Thoracic aorta endothelial cell (primary cell): ENCODE data around the gene LTBP3. TPM values are rescaled to one million over a fixed set of nuclear protein-coding genes. Genes with fewer than 3 reads are reported as not detected.

Experiments used
- small RNA-seq: library from RNA; depleted of rRNA; stranded (forward); fragments of <200 nt; gene quantifications from one replicate; pipeline ENCODE3, GENCODE V24; 2012
- total RNA-seq: library from RNA; depleted of rRNA; stranded (reverse); fragments of >200 nt; gene quantifications from 2 replicates; pipeline ENCODE4 v1.2.3, GENCODE V29; 2012

Gene LTBP3
- 20.5 and 26.1 TPM in 2 replicates for total RNA-seq

GRCh38 chr11:65558002-65558929 lies at the start of gene LTBP3:
LTBP3 (minus strand) TSS chr11:65558359; CDS start chr11:65557959, 400 bp downstream.

GRCh38 chr11:65595543-65596281 lies 37.6 kb upstream of the LTBP3 start, which contains the start of gene KCNK7:
KCNK7 (minus strand) TSS chr11:65595800; CDS start chr11:65595772, 28 bp downstream.

GRCh38 chr11:65575568-65576231 lies 17.5 kb upstream of the LTBP3 start, which contains the start of gene EHBP1L1:
EHBP1L1 (plus strand) TSS chr11:65576053; CDS start chr11:65576303, 250 bp downstream.

GRCh38 chr11:65572356-65573051 lies 14.3 kb upstream of the LTBP3 start, which contains the start of gene FAM89B:
FAM89B (plus strand) TSS chr11:65572538; CDS start chr11:65572670, 132 bp downstream.

GRCh38 chr11:65569973-65570918 lies 12.1 kb upstream of the LTBP3 start, which contains the start of gene ZNRD2:
ZNRD2 (plus strand) TSS chr11:65570477; CDS start chr11:65570492, 15 bp downstream.

GRCh38 chr11:65524741-65525545 lies 33.2 kb downstream of the LTBP3 start, which contains the start of gene SCYL1:
SCYL1 (plus strand) TSS chr11:65525083; CDS start chr11:65525154, 71 bp downstream.

GRCh38 chr11:65498977-65499712 lies 59.0 kb downstream of the LTBP3 start, which contains the start of gene MALAT1:
MALAT1 (plus strand) TSS chr11:65499045.

Small RNAs within 50 kb of the gene (small RNA-seq; reads per million reads assigned to genes)
- gene AP001362.1, result not detected
- not detected for gene RF01684

Other genes starting within 250 kb of the LTBP3 start
- 19.5 and 28.3 TPM in 2 replicates for gene CDC42EP2, start 243.5 kb downstream of the LTBP3 start, total RNA-seq
- 45.1 and 49.1 TPM in 2 replicates for gene DPF2, start 224.5 kb downstream of the LTBP3 start, total RNA-seq
- 0.13 and 0.14 TPM in 2 replicates for gene TIGD3, start 203.6 kb downstream of the LTBP3 start, total RNA-seq
- gene SLC25A45, start 175.7 kb downstream of the LTBP3 start, total RNA-seq, result 1.6 and 2.1 TPM in 2 replicates
- gene FRMD8, start 171.7 kb downstream of the LTBP3 start, total RNA-seq, result 75.7 and 81.5 TPM in 2 replicates
- 374 and 513 TPM in 2 replicates for gene NEAT1, start 135.6 kb downstream of the LTBP3 start, total RNA-seq
- 8,473 and 10,964 TPM in 2 replicates for gene MALAT1, start 59.3 kb downstream of the LTBP3 start, total RNA-seq
- 62.0 and 67.9 TPM in 2 replicates for gene SCYL1, start 33.3 kb downstream of the LTBP3 start, total RNA-seq
- gene ZNRD2, start 12.1 kb upstream of the LTBP3 start, total RNA-seq, result 45.3 and 55.4 TPM in 2 replicates
- 12.6 and 15.7 TPM in 2 replicates for gene FAM89B, start 14.2 kb upstream of the LTBP3 start, total RNA-seq
- gene EHBP1L1, start 17.7 kb upstream of the LTBP3 start, total RNA-seq, result 21.0 and 27.2 TPM in 2 replicates
- gene KCNK7, start 37.4 kb upstream of the LTBP3 start, total RNA-seq, result 0.14 and 0.40 TPM in 2 replicates
- gene MAP3K11, start 55.9 kb upstream of the LTBP3 start, total RNA-seq, result 92.1 and 93.2 TPM in 2 replicates
- 30.6 and 37.7 TPM in 2 replicates for gene PCNX3, start 57.4 kb upstream of the LTBP3 start, total RNA-seq
- 36.4 and 56.9 TPM in 2 replicates for gene SIPA1, start 79.7 kb upstream of the LTBP3 start, total RNA-seq
- gene RELA, start 104.6 kb upstream of the LTBP3 start, total RNA-seq, result 48.1 and 53.8 TPM in 2 replicates
- 28.1 and 31.3 TPM in 2 replicates for gene KAT5, start 153.9 kb upstream of the LTBP3 start, total RNA-seq
- 46.4 and 60.7 TPM in 2 replicates for gene RNASEH2C, start 162.4 kb upstream of the LTBP3 start, total RNA-seq
- 12.8 and 17.4 TPM in 2 replicates for gene AP5B1, start 222.6 kb upstream of the LTBP3 start, total RNA-seq
- gene OVOL1, start 228.7 kb upstream of the LTBP3 start, total RNA-seq, result not detected in 2 replicates